GM12878 (cell line): ENCODE measurements around the gene BCAN.

ENCODE experiments used
- CBX3 ChIP-seq: fragments of 200-600 bp; sonication (generic); IDR thresholded peaks from 2 replicates; pipeline ENCODE4 v1.6.1; 2016; ENCODE audit warnings: low read depth, borderline replicate concordance
- CHD2 ChIP-seq: IDR thresholded peaks from 2 replicates; pipeline ENCODE4 v1.6.1; 2011; ENCODE audit warnings: low read depth, low read length, improper control_type of control experiment, borderline replicate concordance
- CTCF ChIP-seq, 3 experiments: IDR thresholded peaks in 2 of 3; conservative IDR thresholded peaks in 1 of 3; 2 replicates each; pipeline ENCODE4 v1.5.1; 2011; ENCODE audit warnings: low read depth in 3 of 3, low read length in 3 of 3, mild to moderate bottlenecking in 3 of 3, control low read depth in 2 of 3, moderate library complexity in 2 of 3, inconsistent platforms in 1 of 3, mixed read lengths in 1 of 3; ENCODE audit not compliant: control insufficient read depth in 2 of 3, insufficient read depth in 1 of 3; ENCODE audit errors: extremely low read depth in 1 of 3
- GABPA ChIP-seq: IDR thresholded peaks from 2 replicates; pipeline ENCODE4 v1.6.1; 2014; ENCODE audit warnings: antibody characterized with exemption, low read depth, mild to moderate bottlenecking, inconsistent platforms
- MAX ChIP-seq: IDR thresholded peaks from 2 replicates; pipeline ENCODE4 v1.6.1; 2012; ENCODE audit warnings: low read depth, low read length, improper control_type of control experiment
- MXI1 ChIP-seq: fragments of 150-350 bp; IDR thresholded peaks from 2 replicates; pipeline ENCODE4 v1.6.1; 2011; ENCODE audit warnings: low read depth, mild to moderate bottlenecking, inconsistent platforms, low read length, improper control_type of control experiment
- NFIC ChIP-seq: IDR thresholded peaks from 2 replicates; pipeline ENCODE4 v1.6.1; 2012; ENCODE audit warnings: low read depth, mild to moderate bottlenecking, inconsistent platforms, low read length, moderate library complexity
- NR2C2 ChIP-seq: IDR thresholded peaks from 2 replicates; pipeline ENCODE4 v1.6.1; 2011; ENCODE audit warnings: borderline replicate concordance, low read depth; ENCODE audit not compliant: control insufficient read depth, insufficient read length
- NRF1 ChIP-seq: conservative IDR thresholded peaks from 2 replicates; pipeline ENCODE4 v1.6.1; 2011; ENCODE audit warnings: mild to moderate bottlenecking, low read depth, low read length, improper control_type of control experiment
- POLR2A ChIP-seq: IDR thresholded peaks from 2 replicates; pipeline ENCODE4 v1.6.1; 2011; ENCODE audit warnings: low read depth, mild to moderate bottlenecking, low read length
- POU2F2 ChIP-seq: IDR thresholded peaks from 3 replicates; pipeline ENCODE4 v1.6.1; 2011; ENCODE audit warnings: low read depth, mild to moderate bottlenecking, low read length, borderline replicate concordance
- ZBTB11 ChIP-seq: fragments of 450-650 bp; formaldehyde crosslinking; IDR thresholded peaks from 2 replicates; pipeline ENCODE4 v1.5.0; 2022; ENCODE audit warnings: mild to moderate bottlenecking, missing genetic modification characterization
- ZNF622 ChIP-seq: fragments of 450-650 bp; IDR thresholded peaks from 2 replicates; pipeline ENCODE4 v1.6.1; 2017; ENCODE audit warnings: mild to moderate bottlenecking, inconsistent platforms
- ZZZ3 ChIP-seq: IDR thresholded peaks from 2 replicates; pipeline ENCODE4 v1.6.1; 2011; ENCODE audit warnings: low read depth; ENCODE audit not compliant: control insufficient read depth, insufficient read length

GRCh38 chr1:156694690-156694962 is 52.7 kb downstream of the BCAN start:
- TF ChIP-seq NR2C2 (no peak), POLR2A (no peak), MXI1 (no peak), ZNF622 (no peak), MAX (no peak), POU2F2 (no peak), CTCF (IDR thresholded peaks at IDR 0.05 in 2 of 3, conservative IDR thresholded peaks at IDR 0.05 in 1 of 3; ENCODE audit: control insufficient read depth in 2 of 3, extremely low read depth in 1 of 3, insufficient read depth in 1 of 3, low read depth in 3 of 3, low read length in 3 of 3) (no peak), ZZZ3 (no peak), CBX3 (no peak), CHD2 (no peak), ZBTB11 (CRISPR knock-in tag) (no peak), NFIC (no peak), GABPA (no peak), NRF1 (no peak)
